Measurements from ENCODE around the gene EIF4G3. TPM values are rescaled to one million over a fixed set of nuclear protein-coding genes. Genes with fewer than 3 reads are reported as not detected.

EIF4G3 gene
- total and polyA plus RNA-seq, 5 donors = 17.9 to 48.5 (median 42.7) TPM

GRCh38 chr1:21168444-21168843, 8.3 kb downstream of the EIF4G3 start:
- intact Hi-C loops (cut with DNase I) = no loop called here
- WGBS = over 99% methylated on average over 2 of the region's 2 CpGs

GRCh38 chr1:21165646-21166045, 11.1 kb downstream of the EIF4G3 start:
- Histone ChIP-seq H3K4me1 (ENCODE audit: control insufficient read depth, insufficient read depth, low read length) (peaks cover 2% of the 10 kb centered on the region), H3K27ac (ENCODE audit: low read length) (no peak overlapping the region), H3K9me3 (ENCODE audit: control insufficient read depth, low read length) (no peaks in the 10 kb centered on the region), H3K27me3 (ENCODE audit: control insufficient read depth, insufficient read depth) (no peaks in the 10 kb centered on the region), H3K4me3 (ENCODE audit: low read length) (no peak overlapping the region)
- DNase-seq (no peak), ATAC-seq (no peak)
- WGBS = 87% methylated on average over 1 of the region's 1 CpG
- intact Hi-C loops (cut with DNase I) = no loop called here

More at GRCh38 chr1:21168444-21168843, 8.3 kb downstream of the EIF4G3 start:
- Histone ChIP-seq H3K27me3 (ENCODE audit: control insufficient read depth, insufficient read depth) (no peaks in the 10 kb centered on the region), H3K4me1 (ENCODE audit: control insufficient read depth, insufficient read depth, low read length) (peaks cover 2% of the 10 kb centered on the region), H3K27ac (ENCODE audit: low read length) (no peak overlapping the region), H3K9me3 (ENCODE audit: control insufficient read depth, low read length) (no peaks in the 10 kb centered on the region), H3K4me3 (ENCODE audit: low read length) (no peak overlapping the region)
- no peak for ATAC-seq
- no peak for DNase-seq

- DNase-seq (no peak), ATAC-seq (no peak)
- Histone ChIP-seq H3K27ac (ENCODE audit: low read length) (no peak overlapping the region), H3K4me1 (ENCODE audit: control insufficient read depth, insufficient read depth, low read length) (peaks cover 2% of the 10 kb centered on the region), H3K9me3 (ENCODE audit: control insufficient read depth, low read length) (no peaks in the 10 kb centered on the region), H3K27me3 (ENCODE audit: control insufficient read depth, insufficient read depth) (no peaks in the 10 kb centered on the region), H3K4me3 (ENCODE audit: low read length) (no peak overlapping the region)
- 80% methylated on average over 2 of the region's 2 CpGs for WGBS
- intact Hi-C loops (cut with DNase I) = no loop called here
Measured at GRCh38 chr1:21165076-21165475, 11.6 kb downstream of the EIF4G3 start.

- Histone ChIP-seq H3K27ac (ENCODE audit: low read length) (no peak overlapping the region), H3K9me3 (ENCODE audit: control insufficient read depth, low read length) (no peaks in the 10 kb centered on the region), H3K4me1 (ENCODE audit: control insufficient read depth, insufficient read depth, low read length) (peaks cover 2% of the 10 kb centered on the region), H3K27me3 (ENCODE audit: control insufficient read depth, insufficient read depth) (no peaks in the 10 kb centered on the region), H3K4me3 (ENCODE audit: low read length) (no peak overlapping the region)
- 87% methylated on average over 8 of the region's 8 CpGs for WGBS
- intact Hi-C loops (cut with DNase I) = no loop called here
- DNase-seq (no peak), ATAC-seq (no peak)
Measured at GRCh38 chr1:21164266-21164665, 12.4 kb downstream of the EIF4G3 start.

- Histone ChIP-seq H3K4me3 (ENCODE audit: low read length) (no peak overlapping the region), H3K27me3 (ENCODE audit: control insufficient read depth, insufficient read depth) (no peaks in the 10 kb centered on the region), H3K9me3 (ENCODE audit: control insufficient read depth, low read length) (no peaks in the 10 kb centered on the region), H3K27ac (ENCODE audit: low read length) (no peak overlapping the region), H3K4me1 (ENCODE audit: control insufficient read depth, insufficient read depth, low read length) (peaks cover 3% of the 10 kb centered on the region)
- intact Hi-C loops (cut with DNase I) = no loop called here
- no peak for DNase-seq
- ATAC-seq = no peak
Measured at GRCh38 chr1:21162740-21163464, 13.8 kb downstream of the EIF4G3 start.

- no peak for ATAC-seq
- DNase-seq = no peak
- WGBS = 62% methylated on average over 6 of the region's 6 CpGs
- Histone ChIP-seq H3K4me1 (ENCODE audit: control insufficient read depth, insufficient read depth, low read length) (peaks cover 5% of the 10 kb centered on the region), H3K27me3 (ENCODE audit: control insufficient read depth, insufficient read depth) (no peaks in the 10 kb centered on the region), H3K9me3 (ENCODE audit: control insufficient read depth, low read length) (no peaks in the 10 kb centered on the region), H3K4me3 (ENCODE audit: low read length) (no peak overlapping the region), H3K27ac (ENCODE audit: low read length) (no peak overlapping the region)
- intact Hi-C loops (cut with DNase I) = no loop called here
Measured at GRCh38 chr1:21161842-21162241, 14.9 kb downstream of the EIF4G3 start.

- Histone ChIP-seq H3K9me3 (ENCODE audit: control insufficient read depth, low read length) (no peaks in the 10 kb centered on the region), H3K27ac (ENCODE audit: low read length) (no peak overlapping the region), H3K4me1 (ENCODE audit: control insufficient read depth, insufficient read depth, low read length) (peaks cover 5% of the 10 kb centered on the region), H3K4me3 (ENCODE audit: low read length) (no peak overlapping the region), H3K27me3 (ENCODE audit: control insufficient read depth, insufficient read depth) (no peaks in the 10 kb centered on the region)
- ATAC-seq = no peak
- no peak for DNase-seq
- 81% methylated on average over 3 of the region's 3 CpGs for WGBS
- intact Hi-C loops (cut with DNase I) = no loop called here
Measured at GRCh38 chr1:21160263-21160796, 16.4 kb downstream of the EIF4G3 start.

GRCh38 chr1:21157868-21158267, 18.8 kb downstream of the EIF4G3 start:
- no peak overlapping the region for H3K27ac ChIP-seq (ENCODE audit: low read length)
- WGBS = 62% methylated on average over 3 of the region's 3 CpGs
- DNase-seq (no peak), ATAC-seq (no peak)
- H3K4me1 ChIP-seq (ENCODE audit: control insufficient read depth, insufficient read depth, low read length) = peaks cover 3% of the 10 kb centered on the region
- no peak overlapping the region for H3K4me3 ChIP-seq (ENCODE audit: low read length)
- intact Hi-C loops (cut with DNase I) = no loop called here
- no peaks in the 10 kb centered on the region for H3K27me3 ChIP-seq (ENCODE audit: control insufficient read depth, insufficient read depth)
- H3K9me3 ChIP-seq (ENCODE audit: control insufficient read depth, low read length) = no peaks in the 10 kb centered on the region

- Histone ChIP-seq H3K4me3 (ENCODE audit: low read length) (no peak overlapping the region), H3K27ac (ENCODE audit: low read length) (no peak overlapping the region), H3K4me1 (ENCODE audit: control insufficient read depth, insufficient read depth, low read length) (peaks cover 5% of the 10 kb centered on the region), H3K9me3 (ENCODE audit: control insufficient read depth, low read length) (no peaks in the 10 kb centered on the region), H3K27me3 (ENCODE audit: control insufficient read depth, insufficient read depth) (no peaks in the 10 kb centered on the region)
- ATAC-seq (peak in 1 of 2 donors; percentile 55), DNase-seq (no peak)
- intact Hi-C loops (cut with DNase I) = no loop called here
- WGBS = 89% methylated on average over 3 of the region's 3 CpGs
Measured at GRCh38 chr1:21157054-21157453, 19.6 kb downstream of the EIF4G3 start.

GRCh38 chr1:21156019-21156418, 20.7 kb downstream of the EIF4G3 start:
- peaks cover 5% of the 10 kb centered on the region for H3K4me1 ChIP-seq (ENCODE audit: control insufficient read depth, insufficient read depth, low read length)
- no peaks in the 10 kb centered on the region for H3K27me3 ChIP-seq (ENCODE audit: control insufficient read depth, insufficient read depth)
- WGBS = 84% methylated on average over 6 of the region's 6 CpGs
- ATAC-seq = no peak
- intact Hi-C loops (cut with DNase I) = no loop called here
- no peak overlapping the region for H3K27ac ChIP-seq (ENCODE audit: low read length)
- no peak for DNase-seq
- H3K4me3 ChIP-seq (ENCODE audit: low read length) = no peak overlapping the region
- H3K9me3 ChIP-seq (ENCODE audit: control insufficient read depth, low read length) = no peaks in the 10 kb centered on the region

- intact Hi-C loops (cut with DNase I) = no loop called here
- WGBS = 95% methylated on average over 3 of the region's 3 CpGs
- no peak overlapping the region for H3K27ac ChIP-seq (ENCODE audit: low read length)
- ATAC-seq = no peak
- H3K9me3 ChIP-seq (ENCODE audit: control insufficient read depth, low read length) = no peaks in the 10 kb centered on the region
- H3K27me3 ChIP-seq (ENCODE audit: control insufficient read depth, insufficient read depth) = no peaks in the 10 kb centered on the region
- no peak overlapping the region for H3K4me3 ChIP-seq (ENCODE audit: low read length)
- DNase-seq = no peak
- peaks cover 10% of the 10 kb centered on the region for H3K4me1 ChIP-seq (ENCODE audit: control insufficient read depth, insufficient read depth, low read length)
Measured at GRCh38 chr1:21154717-21155116, 22.0 kb downstream of the EIF4G3 start.

Data from right cardiac atrium (tissue), 5 donors.